GM13976 (cell line): ENCODE data around the gene PCA3.
"Not testable (repeated sequence)": the region's sequence is repeated elsewhere in the genome, so short reads cannot be mapped to it uniquely, and the experiment has no call there.

Experiments used
- DNase-seq: peaks from one replicate; pipeline ENCODE4 v3.0.0; 2012; ENCODE audit warnings: low spot score
- in situ Hi-C: fragments of 300-500 bp; cut with MboI; formaldehyde crosslinking; loops from one replicate; pipeline ENCODE4 v1.12.0; 2022; ENCODE audit warnings: low sequenced_read_pairs, mixed read lengths, inconsistent platforms; ENCODE audit not compliant: unreplicated experiment
- TF ChIP-seq, protein P1 (sequence below): IDR thresholded peaks from 2 replicates; pipeline ENCODE4 v1.5.1; 2012; ENCODE audit warnings: borderline replicate concordance, mild to moderate bottlenecking; ENCODE audit not compliant: insufficient read depth; ENCODE audit errors: extremely low read depth, missing control alignments, control extremely low read depth

PCA3 gene

GRCh38 chr9:76733096-76733495 lies 31.1 kb upstream of the PCA3 start:
- DNase-seq = no peak
- TF ChIP-seq, protein P1, sequence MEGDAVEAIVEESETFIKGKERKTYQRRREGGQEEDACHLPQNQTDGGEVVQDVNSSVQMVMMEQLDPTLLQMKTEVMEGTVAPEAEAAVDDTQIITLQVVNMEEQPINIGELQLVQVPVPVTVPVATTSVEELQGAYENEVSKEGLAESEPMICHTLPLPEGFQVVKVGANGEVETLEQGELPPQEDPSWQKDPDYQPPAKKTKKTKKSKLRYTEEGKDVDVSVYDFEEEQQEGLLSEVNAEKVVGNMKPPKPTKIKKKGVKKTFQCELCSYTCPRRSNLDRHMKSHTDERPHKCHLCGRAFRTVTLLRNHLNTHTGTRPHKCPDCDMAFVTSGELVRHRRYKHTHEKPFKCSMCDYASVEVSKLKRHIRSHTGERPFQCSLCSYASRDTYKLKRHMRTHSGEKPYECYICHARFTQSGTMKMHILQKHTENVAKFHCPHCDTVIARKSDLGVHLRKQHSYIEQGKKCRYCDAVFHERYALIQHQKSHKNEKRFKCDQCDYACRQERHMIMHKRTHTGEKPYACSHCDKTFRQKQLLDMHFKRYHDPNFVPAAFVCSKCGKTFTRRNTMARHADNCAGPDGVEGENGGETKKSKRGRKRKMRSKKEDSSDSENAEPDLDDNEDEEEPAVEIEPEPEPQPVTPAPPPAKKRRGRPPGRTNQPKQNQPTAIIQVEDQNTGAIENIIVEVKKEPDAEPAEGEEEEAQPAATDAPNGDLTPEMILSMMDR = no peak
- in situ Hi-C loops = no loop called here

DNA sequence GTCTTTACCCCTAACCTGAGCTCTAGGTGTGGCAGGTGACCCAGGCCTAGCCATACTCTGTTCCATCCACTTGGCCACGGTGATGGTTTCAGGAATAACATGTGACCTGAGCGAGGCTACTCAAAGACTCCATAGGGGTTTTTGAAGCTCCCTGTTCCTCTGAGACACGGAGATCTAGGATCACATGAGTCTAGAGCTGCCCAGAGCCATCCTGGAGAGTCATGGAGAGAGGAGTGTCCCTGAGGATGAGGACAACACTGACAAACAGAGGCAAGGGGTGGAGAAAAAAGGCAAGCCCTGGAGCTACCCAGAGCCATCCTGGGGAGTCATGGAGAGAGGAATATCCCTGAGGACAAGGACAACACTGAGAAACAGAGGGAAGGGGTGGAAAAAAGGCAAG lies 29.5 kb upstream of the PCA3 start:
- no peak for DNase-seq
- TF ChIP-seq, protein P1 = no peak
- in situ Hi-C loops = no loop called here

GRCh38 chr9:76737154-76737902 lies 26.9 kb upstream of the PCA3 start:
- in situ Hi-C loops = no loop called here
- no peak for DNase-seq

DNA sequence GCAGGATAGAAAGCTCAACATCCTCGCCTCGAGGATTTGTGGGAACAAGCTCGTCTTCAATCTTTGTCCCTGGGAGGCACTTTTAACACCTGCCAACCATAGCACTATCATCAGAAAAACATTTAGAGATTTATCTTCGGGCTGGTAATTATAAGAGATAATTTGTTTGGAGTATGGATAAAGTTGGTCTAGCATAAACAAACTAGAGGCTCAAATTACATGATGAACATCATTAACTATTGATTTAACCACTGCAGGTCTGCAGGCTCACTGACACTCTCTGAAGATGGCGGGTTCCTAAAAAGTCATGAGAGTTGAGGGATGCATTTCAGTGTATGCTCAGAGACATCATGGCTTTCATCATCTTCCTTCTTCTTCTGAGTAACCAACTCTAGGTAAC lies 25.8 kb upstream of the PCA3 start:
- TF ChIP-seq, protein P1 = no peak
- in situ Hi-C loops = no loop called here
- no peak for DNase-seq

More at GRCh38 chr9:76737154-76737902, 26.9 kb upstream of the PCA3 start:
- TF ChIP-seq, protein P1 = no peak

- in situ Hi-C loops = no loop called here
- DNase-seq = no peak
These were observed 22.7 kb upstream of the PCA3 start for GRCh38 chr9:76741524-76741923.

GRCh38 chr9:76742890-76743289 lies 21.3 kb upstream of the PCA3 start:
- DNase-seq, in situ Hi-C loops: not testable (repeated sequence)

More at GRCh38 chr9:76741524-76741923, 22.7 kb upstream of the PCA3 start:
- TF ChIP-seq, protein P1 = no peak

DNA sequence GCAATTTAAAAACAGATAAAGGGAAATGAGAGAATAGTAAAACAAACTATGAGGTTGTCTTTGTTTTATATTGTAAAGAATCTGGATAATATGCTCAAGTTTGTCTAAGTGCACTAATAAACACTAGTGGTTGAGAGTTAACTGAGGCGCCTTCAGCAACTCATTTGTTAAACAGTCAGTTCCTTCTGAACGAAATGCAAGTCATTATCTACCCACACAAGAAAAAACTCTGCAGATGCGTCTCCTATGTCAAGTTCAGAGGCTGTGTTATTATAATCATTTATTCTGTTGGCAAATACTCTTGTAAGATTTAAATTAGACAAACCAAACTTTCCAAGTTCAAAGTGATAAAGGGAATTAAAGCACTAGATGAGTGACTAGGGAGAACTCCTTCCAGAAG lies 20.3 kb upstream of the PCA3 start:
- in situ Hi-C loops = no loop called here
- TF ChIP-seq, protein P1 = no peak
- no peak for DNase-seq
